ENCODE measurements around the gene GPAT3. TPM values are rescaled to one million over a fixed set of nuclear protein-coding genes. Genes with fewer than 3 reads are reported as not detected.

The GPAT3 gene
- total and polyA plus RNA-seq, 11 donors = 21.3 to 64.5 (median 38.8) TPM

- 82% methylated on average over 3 of the region's 3 CpGs for WGBS, 4 donors
- H3K4me3 ChIP-seq = no peak overlapping the region
- ATAC-seq (no peak), DNase-seq (no peak)
- H3K9me3 ChIP-seq = no peaks in the 10 kb centered on the region
- intact Hi-C loops (cut with DNase I) = no loop called here
- TF ChIP-seq CTCF (IDR thresholded peaks at IDR 0.05) = no peak
- TF ChIP-seq POLR2A (IDR thresholded peaks at IDR 0.05) = no peak
- peaks cover 0 to 33% (median under 1%) of the 10 kb centered on the region in 12 donors for H3K4me1 ChIP-seq
- H3K36me3 ChIP-seq = peaks cover 0 to 8% (median 0%) of the 10 kb centered on the region in 9 donors
- no peak overlapping the region for H3K27ac ChIP-seq
- H3K27me3 ChIP-seq = no peaks in the 10 kb centered on the region
These were observed 32.2 kb downstream of the GPAT3 start for GRCh38 chr4:83568062-83568461.

GRCh38 chr4:83569429-83569828, 33.5 kb downstream of the GPAT3 start:
- DNase-seq = no peak
- Histone ChIP-seq H3K4me3 (no peak overlapping the region), H3K27me3 (no peaks in the 10 kb centered on the region), H3K4me1 (peaks cover 0 to 33% (median 3%) of the 10 kb centered on the region in 12 donors), H3K9me3 (no peaks in the 10 kb centered on the region), H3K27ac (peak overlapping the region in 2 of 12 donors; percentile 35 to 59), H3K36me3 (peaks cover 0 to 8% (median 0%) of the 10 kb centered on the region in 9 donors)
- no peak for TF ChIP-seq CTCF (IDR thresholded peaks at IDR 0.05)
- no peak for TF ChIP-seq POLR2A (IDR thresholded peaks at IDR 0.05)
- 39 to 57% (median 44%) methylated on average over 4 of the region's 4 CpGs for WGBS, 4 donors
- ATAC-seq = peak in 3 of 4 donors; percentile 49 to 72 (median 68)
- intact Hi-C loops (cut with DNase I) = no loop called here

GRCh38 chr4:83569987-83570386, 34.1 kb downstream of the GPAT3 start:
- no peaks in the 10 kb centered on the region for H3K27me3 ChIP-seq
- intact Hi-C loops (cut with DNase I) = no loop called here
- peak overlapping the region in 1 of 12 donors; percentile 15 for H3K4me3 ChIP-seq
- no peak for DNase-seq
- ATAC-seq = peak in 3 of 4 donors; percentile 12 to 29 (median 23)
- H3K27ac ChIP-seq = peak overlapping the region in 1 of 12 donors; percentile 59
- TF ChIP-seq CTCF (IDR thresholded peaks at IDR 0.05) (no peak), POLR2A (IDR thresholded peaks at IDR 0.05) (no peak)
- H3K36me3 ChIP-seq = peaks cover 0 to 8% (median 0%) of the 10 kb centered on the region in 9 donors
- peaks cover 0 to 34% (median 3%) of the 10 kb centered on the region in 12 donors for H3K4me1 ChIP-seq
- no peaks in the 10 kb centered on the region for H3K9me3 ChIP-seq
- whole genome bisulfite sequencing, 4 donors = 77 to 85% (median 81%) methylated on average over 5 of the region's 5 CpGs

GRCh38 chr4:83572848-83573247, 36.9 kb downstream of the GPAT3 start:
- H3K27me3 ChIP-seq = no peaks in the 10 kb centered on the region
- ATAC-seq (no peak), DNase-seq (no peak)
- H3K27ac ChIP-seq = peak overlapping the region in 1 of 12 donors; percentile 72
- no peak for TF ChIP-seq CTCF (IDR thresholded peaks at IDR 0.05)
- TF ChIP-seq POLR2A (IDR thresholded peaks at IDR 0.05) = no peak
- H3K9me3 ChIP-seq = no peaks in the 10 kb centered on the region
- H3K4me3 ChIP-seq = no peak overlapping the region
- intact Hi-C loops (cut with DNase I) = no loop called here
- H3K36me3 ChIP-seq = no peaks in the 10 kb centered on the region
- WGBS, 4 donors = 62 to 85% (median 77%) methylated on average over 3 of the region's 3 CpGs
- peaks cover 0 to 31% (median 6%) of the 10 kb centered on the region in 12 donors for H3K4me1 ChIP-seq

Data from heart left ventricle (tissue), 16 donors.